Naive thymus-derived CD4-positive, alpha-beta T cell (primary cell): Measurements from ENCODE around the gene RNF10. TPM values are rescaled to one million over a fixed set of nuclear protein-coding genes. Genes with fewer than 3 reads are reported as not detected.
A peak's percentile ranks its signal among the peaks of the same experiment; 100 is the strongest.

Source experiments
- ATAC-seq: fragments of 150-1000 bp; cut with Tn5 transposase; 2 replicates; pipeline ENCODE4 v1.10.0; 2021; ENCODE audit warnings: mild to moderate bottlenecking, moderate library complexity
- CTCF ChIA-PET: fragments of 350-600 bp; sonication (Branson Sonifier 250); formaldehyde crosslinking; loops from one replicate; lab custom pipeline; 2021; ENCODE audit warnings: antibody characterized with exemption; lab: Charles Lee
- POLR2A ChIA-PET: fragments of 350-600 bp; sonication (Branson Sonifier 250); formaldehyde crosslinking; loops from one replicate; lab custom pipeline; 2021; ENCODE audit warnings: antibody characterized with exemption, inconsistent platforms; lab: Charles Lee
- DNase-seq, 9 donors: peaks; one replicate each; pipeline versions ENCODE4 v3.0.0 to v3.0.0-alpha.2; 2020 to 2022; ENCODE audit warnings: mixed read lengths in 1 of 9
- H3K27ac ChIP-seq: one replicate; pipeline ENCODE4 v1.7.0; 2013; ENCODE audit warnings: mild to moderate bottlenecking, low read depth, low read length, moderate library complexity
- H3K27me3 ChIP-seq, 2 donors: one replicate each; pipeline ENCODE4 v1.7.0; 2013; ENCODE audit warnings: low read length in 2 of 2, mild to moderate bottlenecking in 2 of 2, moderate library complexity in 2 of 2; ENCODE audit not compliant: control insufficient read depth in 2 of 2, insufficient read depth in 2 of 2
- H3K36me3 ChIP-seq, 3 experiments: 1 replicate in 2 of 3; 2 replicates in 1 of 3; pipeline ENCODE4 v1.7.0; 2013; ENCODE audit warnings: low read length in 3 of 3, mild to moderate bottlenecking in 3 of 3, moderate library complexity in 1 of 3; ENCODE audit not compliant: insufficient read depth in 3 of 3, control insufficient read depth in 2 of 3
- H3K4me1 ChIP-seq, 2 donors: one replicate each; pipeline ENCODE4 v1.7.0; 2013; ENCODE audit warnings: low read length in 2 of 2, mild to moderate bottlenecking in 2 of 2, moderate library complexity in 1 of 2; ENCODE audit not compliant: control insufficient read depth in 2 of 2, insufficient read depth in 2 of 2
- H3K4me3 ChIP-seq: 2 replicates; pipeline ENCODE4 v1.7.0; 2013; ENCODE audit warnings: mild to moderate bottlenecking, low read length
- H3K9me3 ChIP-seq, 3 experiments: 1 replicate in 2 of 3; 2 replicates in 1 of 3; pipeline ENCODE4 v1.7.0; 2013; ENCODE audit warnings: low read length in 3 of 3; ENCODE audit not compliant: control insufficient read depth in 2 of 3
- H3K27ac Mint-ChIP-seq, 9 donors: one replicate each; pipeline ENCODE4 v1.8.0; 2020 to 2022; ENCODE audit warnings: mixed read lengths in 9 of 9, mild to moderate bottlenecking in 8 of 9, moderate library complexity in 5 of 9, inconsistent platforms in 2 of 9
- H3K27me3 Mint-ChIP-seq, 5 donors: one replicate each; pipeline ENCODE4 v1.8.0; 2021 to 2022; ENCODE audit warnings: mixed read lengths in 5 of 5, mild to moderate bottlenecking in 1 of 5
- H3K36me3 Mint-ChIP-seq, 5 donors: one replicate each; pipeline ENCODE4 v1.8.0; 2020 to 2022; ENCODE audit warnings: mixed read lengths in 5 of 5, mild to moderate bottlenecking in 3 of 5, inconsistent platforms in 1 of 5
- H3K4me1 Mint-ChIP-seq, 7 donors: one replicate each; pipeline ENCODE4 v1.8.0; 2020 to 2022; ENCODE audit warnings: mixed read lengths in 7 of 7, mild to moderate bottlenecking in 3 of 7, inconsistent platforms in 1 of 7
- H3K4me3 Mint-ChIP-seq, 10 donors: one replicate each; pipeline ENCODE4 v1.8.0; 2020 to 2022; ENCODE audit warnings: mild to moderate bottlenecking in 10 of 10, mixed read lengths in 10 of 10, moderate library complexity in 6 of 10, inconsistent platforms in 2 of 10
- H3K9me3 Mint-ChIP-seq, 11 donors: one replicate each; pipeline ENCODE4 v1.8.0; 2020 to 2022; ENCODE audit warnings: mixed read lengths in 11 of 11, mild to moderate bottlenecking in 4 of 11, inconsistent platforms in 1 of 11, moderate library complexity in 1 of 11
- intact Hi-C, 2 donors: fragments of 100-400 bp; cut with micrococcal nuclease; formaldehyde crosslinking; loops; one replicate each; pipeline ENCODE4 v1.15.1; 2023
- polyA plus RNA-seq, 2 donors: library from polyadenylated mRNA; unstranded; fragments of 300-500 nt; fragmentation: Illumina TruSeq; gene quantifications; one replicate each; pipeline ENCODE4 v1.2.3, GENCODE V29; 2021
- total RNA-seq, 6 experiments: library from RNA in 5 of 6; stranded (reverse) in 5 of 6; gene quantifications; 1 replicate in 5 of 6; 2 replicates in 1 of 6; pipeline ENCODE4 v1.2.3 and lab custom pipeline; 2021 to 2026

The RNF10 gene
- total and polyA plus RNA-seq, 7 experiments from 2014 or later, result 95.1 to 361 (median 203) TPM

DNA sequence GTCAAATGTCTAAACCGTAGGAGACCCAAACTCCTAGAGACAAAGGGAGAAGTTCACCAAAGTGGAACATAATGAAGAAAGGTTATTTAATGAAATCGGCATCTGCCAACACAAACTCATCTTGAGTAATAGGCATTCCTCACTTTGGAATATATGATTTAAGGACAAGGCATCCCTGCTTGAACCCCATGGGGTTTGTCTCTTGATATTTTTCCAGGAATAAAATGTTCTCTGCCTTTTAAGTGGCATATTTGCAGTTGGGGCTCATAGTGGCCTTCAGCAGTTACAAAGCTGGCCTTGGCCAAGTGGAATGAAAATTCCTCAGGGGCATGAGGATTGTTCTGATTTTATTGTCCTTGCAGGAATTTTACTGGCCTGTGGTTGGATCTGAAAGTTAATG, 40.0 kb downstream of the RNF10 start:
- Histone ChIP-seq H3K4me3 (no peak overlapping the region), H3K27ac (no peak overlapping the region), H3K4me1 (no peaks in the 10 kb centered on the region), H3K9me3 (no peaks in the 10 kb centered on the region), H3K36me3 (peaks cover 25 to 91% (median 38%) of the 10 kb centered on the region in 3 experiments), H3K27me3 (no peaks in the 10 kb centered on the region)
- no peak for ATAC-seq
- no peak for DNase-seq
- intact Hi-C loops, result no loop called here
- peak overlapping the region in 6 of 9 donors; percentile 36 to 77 (median 68) for H3K27ac Mint-ChIP-seq
- CTCF ChIA-PET, result no interaction called here
- POLR2A ChIA-PET, result interaction anchor here (0.6 kb wide), 1 partner anchor 30 kb away, joined by 3 read pairs; no protein-coding TSS in a partner anchor
- H3K4me3 Mint-ChIP-seq, result peak overlapping the region in 1 of 10 donors; percentile 12
- H3K36me3 Mint-ChIP-seq, result peaks cover 9 to 43% (median 19%) of the 10 kb centered on the region in 5 donors
- H3K9me3 Mint-ChIP-seq, result no peaks in the 10 kb centered on the region
- peaks cover 0 to 6% (median under 1%) of the 10 kb centered on the region in 7 donors for H3K4me1 Mint-ChIP-seq
- no peaks in the 10 kb centered on the region for H3K27me3 Mint-ChIP-seq

DNA sequence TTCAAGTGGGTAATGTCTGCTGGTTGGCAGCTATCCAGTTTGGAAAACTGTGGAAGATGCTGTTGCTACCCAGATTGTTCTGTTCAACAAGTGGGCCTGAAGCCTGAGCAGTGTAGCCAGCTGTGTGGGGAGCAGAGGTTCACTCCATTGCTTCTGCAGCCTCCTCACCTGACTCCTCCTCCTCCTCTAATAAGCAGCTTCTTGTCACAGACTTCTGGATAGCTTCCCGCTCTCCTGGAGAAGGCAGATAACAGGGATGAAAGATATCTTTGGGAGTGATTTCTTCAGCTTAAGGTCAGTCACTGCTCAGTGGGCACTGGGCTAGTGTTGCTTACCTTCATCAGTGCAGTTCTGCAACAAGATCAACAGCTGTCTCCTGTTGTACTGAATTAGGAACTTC, 45.0 kb downstream of the RNF10 start:
- Histone ChIP-seq H3K36me3 (peaks cover 4 to 46% (median 20%) of the 10 kb centered on the region in 3 experiments), H3K4me1 (peaks cover 4 to 19% of the 10 kb centered on the region in 2 donors), H3K27ac (no peak overlapping the region), H3K4me3 (no peak overlapping the region), H3K9me3 (no peaks in the 10 kb centered on the region), H3K27me3 (no peaks in the 10 kb centered on the region)
- H3K27me3 Mint-ChIP-seq, result peaks cover 0 to 12% (median 7%) of the 10 kb centered on the region in 5 donors
- intact Hi-C loops, result no loop called here
- H3K4me1 Mint-ChIP-seq, result peaks cover 23 to 45% (median 34%) of the 10 kb centered on the region in 7 donors
- H3K9me3 Mint-ChIP-seq, result peaks cover 0 to 4% (median 0%) of the 10 kb centered on the region in 11 donors
- CTCF ChIA-PET, result no interaction called here
- DNase-seq (no peak), ATAC-seq (no peak)
- POLR2A ChIA-PET, result interaction anchor here (1.7 to 4.5 kb wide), 2 partner anchors 9 to 43 kb away, joined by 4 to 26 read pairs; a partner anchor contains a TSS
- peak overlapping the region in 6 of 9 donors; percentile 23 to 94 (median 70) for H3K27ac Mint-ChIP-seq
- peaks cover 0 to 18% (median 6%) of the 10 kb centered on the region in 5 donors for H3K36me3 Mint-ChIP-seq
- peak overlapping the region in 8 of 10 donors; percentile 9 to 99 (median 32) for H3K4me3 Mint-ChIP-seq

- H3K9me3 ChIP-seq, result no peaks in the 10 kb centered on the region
- H3K4me3 ChIP-seq, result peak within 1 kb of the TSS; percentile 99
- peaks cover 0 to 4% (median 0%) of the 10 kb centered on the region in 11 donors for H3K9me3 Mint-ChIP-seq
- DNase-seq (peak; percentile 72 to 93 (median 89)), ATAC-seq (peak; percentile 97)
- peak within 1 kb of the TSS; percentile 81 to 97 (median 94) for H3K27ac Mint-ChIP-seq
- ChIA-PET CTCF (interaction anchor here (0.6 to 2.6 kb wide), 8 partner anchors 63 to 1918 kb away, joined by 3 to 16 read pairs (median 4); no protein-coding TSS in a partner anchor), POLR2A (interaction anchor here (0.5 to 4.5 kb wide), 23 partner anchors 7 to 641 kb away, joined by 3 to 26 read pairs (median 4); partner anchors contain the start of genes COQ5, COX6A1, DYNLL1 and MLEC)
- peaks cover 4 to 21% of the 10 kb centered on the region in 2 donors for H3K4me1 ChIP-seq
- peaks cover 0 to 27% (median 7%) of the 10 kb centered on the region in 5 donors for H3K27me3 Mint-ChIP-seq
- no peaks in the 10 kb centered on the region for H3K27me3 ChIP-seq
- intact Hi-C loops, result loop anchor here (1.0 to 10.0 kb wide), 13 partner anchors 47 to 1921 kb away; partner anchors contain the start of genes ACADS (in 2 of the 2), RNF10 (in 2 of the 2), C12orf43 (in 1 of the 2) and COQ5 (in 1 of the 2)
- H3K36me3 ChIP-seq, result peaks cover 4 to 29% (median 11%) of the 10 kb centered on the region in 3 experiments
- peaks cover 0 to 12% (median 3%) of the 10 kb centered on the region in 5 donors for H3K36me3 Mint-ChIP-seq
- peak within 1 kb of the TSS; percentile 95 to 99 (median 98) for H3K4me3 Mint-ChIP-seq
- H3K4me1 Mint-ChIP-seq, result peaks cover 24 to 47% (median 34%) of the 10 kb centered on the region in 7 donors
- H3K27ac ChIP-seq, result peak within 1 kb of the TSS; percentile 77
These were observed 46.9 kb downstream of the RNF10 start, which contains the start of gene POP5 for GRCh38 chr12:120580787-120581723. Gene POP5 (minus strand): TSS chr12:120581402. CDS start chr12:120581362, 40 bp downstream.

DNA sequence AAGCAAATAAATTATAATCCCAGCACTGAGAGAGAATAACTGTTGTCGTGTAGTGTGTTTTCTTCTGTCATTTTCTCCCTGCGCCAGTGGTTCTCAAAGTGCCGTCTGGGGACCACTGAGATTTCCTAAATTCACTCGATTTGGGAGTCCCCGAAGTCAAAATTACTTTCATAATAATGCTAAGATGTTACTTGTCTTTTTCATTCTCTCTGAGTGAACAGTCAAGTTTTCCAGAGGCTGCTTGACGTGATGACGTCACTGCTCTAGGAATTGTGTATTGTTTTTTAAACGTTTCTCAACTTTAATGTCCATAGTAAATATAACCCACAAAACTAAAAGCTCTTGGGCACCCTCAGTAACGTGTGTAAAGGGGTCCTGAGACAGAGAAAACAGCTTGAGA, 47.8 kb downstream of the RNF10 start:
- ChIA-PET POLR2A (interaction anchor here (1.0 to 4.5 kb wide), 12 partner anchors 12 to 640 kb away, joined by 3 to 26 read pairs (median 4); partner anchors contain the start of genes COQ5, DYNLL1, MLEC and RPLP0), CTCF (interaction anchor here (0.6 to 3.3 kb wide), 8 partner anchors 10 to 1220 kb away, joined by 3 to 31 read pairs (median 5); no protein-coding TSS in a partner anchor)
- Histone ChIP-seq H3K4me3 (peak overlapping the region; percentile 99), H3K4me1 (peaks cover 4 to 21% of the 10 kb centered on the region in 2 donors), H3K27me3 (no peaks in the 10 kb centered on the region), H3K27ac (peak overlapping the region; percentile 77), H3K36me3 (peaks cover 2 to 20% (median 4%) of the 10 kb centered on the region in 3 experiments), H3K9me3 (no peaks in the 10 kb centered on the region)
- no peak for ATAC-seq
- Mint-ChIP-seq H3K36me3 (peaks cover 0 to 11% (median 0%) of the 10 kb centered on the region in 5 donors), H3K4me1 (peaks cover 24 to 47% (median 34%) of the 10 kb centered on the region in 7 donors), H3K9me3 (peaks cover 0 to 4% (median 0%) of the 10 kb centered on the region in 11 donors), H3K27ac (peak overlapping the region; percentile 81 to 97 (median 94)), H3K4me3 (peak overlapping the region; percentile 95 to 99 (median 98)), H3K27me3 (peaks cover 0 to 32% (median 7%) of the 10 kb centered on the region in 5 donors)
- intact Hi-C loops, result loop anchor here (1.0 to 10.0 kb wide), 14 partner anchors 48 to 1920 kb away; partner anchors contain the start of genes ACADS (in 2 of the 2), RNF10 (in 2 of the 2), C12orf43 (in 1 of the 2) and COQ5 (in 1 of the 2)
- peak in 2 of 9 donors; percentile 4 to 25 for DNase-seq

DNA sequence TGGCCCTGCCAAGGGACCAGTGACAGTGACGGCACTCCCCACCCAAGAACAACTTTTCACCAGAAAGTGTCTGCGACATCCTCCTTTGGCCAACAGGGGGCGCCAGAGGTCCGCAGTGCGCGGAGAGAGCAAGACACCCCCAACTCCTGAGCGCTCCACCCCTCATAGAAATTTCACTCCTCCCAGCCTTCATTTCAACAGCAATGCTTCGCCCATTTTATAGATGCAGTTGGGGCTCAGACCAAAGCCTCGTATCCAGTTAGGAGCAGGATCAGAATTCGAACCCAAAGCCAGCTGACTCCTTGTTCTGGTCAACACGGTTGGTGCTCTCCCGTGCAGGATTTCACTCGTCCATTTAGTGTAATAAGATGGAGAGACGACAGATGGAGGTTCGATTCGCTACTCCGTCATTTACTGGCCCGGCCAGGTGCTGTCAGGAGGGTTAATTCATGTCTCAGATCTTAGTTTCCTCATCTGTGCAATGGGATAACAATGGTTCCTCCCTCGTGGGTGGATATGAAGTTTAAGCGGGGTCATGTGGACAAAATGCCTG, 49.4 kb downstream of the RNF10 start:
- peak; percentile 43 for ATAC-seq
- H3K4me3 ChIP-seq, result peak overlapping the region; percentile 32

More for the DNA sequence above, 49.4 kb downstream of the RNF10 start:
- peak; percentile 58 to 88 (median 81) for DNase-seq
- H3K9me3 ChIP-seq, result no peaks in the 10 kb centered on the region
- no peak overlapping the region for H3K27ac ChIP-seq
- no peaks in the 10 kb centered on the region for H3K27me3 ChIP-seq
- H3K36me3 ChIP-seq, result peaks cover 0 to 6% (median 0%) of the 10 kb centered on the region in 3 experiments
- H3K27ac Mint-ChIP-seq, result peak overlapping the region in 8 of 9 donors; percentile 8 to 78 (median 34)
- H3K4me1 ChIP-seq, result peaks cover 4 to 21% of the 10 kb centered on the region in 2 donors
- ChIA-PET CTCF (interaction anchor here (0.9 to 3.3 kb wide), 5 partner anchors 12 to 388 kb away, joined by 4 to 31 read pairs (median 6); no protein-coding TSS in a partner anchor), POLR2A (interaction anchor here (4.5 kb wide), 1 partner anchor 47 kb away, joined by 26 read pairs; a partner anchor contains a TSS)
- intact Hi-C loops, result loop anchor here (1.0 to 10.0 kb wide), 12 partner anchors 66 to 1919 kb away; partner anchors contain the start of genes ACADS (in 2 of the 2), C12orf43 (in 1 of the 2), GATC (in 1 of the 2) and TRIAP1 (in 1 of the 2)
- H3K27me3 Mint-ChIP-seq, result peaks cover 0 to 34% (median 7%) of the 10 kb centered on the region in 5 donors
- peak overlapping the region; percentile 62 to 84 (median 71) for H3K4me3 Mint-ChIP-seq
- peaks cover 24 to 47% (median 34%) of the 10 kb centered on the region in 7 donors for H3K4me1 Mint-ChIP-seq
- H3K36me3 Mint-ChIP-seq, result peaks cover 0 to 7% (median 0%) of the 10 kb centered on the region in 5 donors
- peaks cover 0 to 4% (median 0%) of the 10 kb centered on the region in 11 donors for H3K9me3 Mint-ChIP-seq
